ENCODE data around the gene EFNA2. TPM values are rescaled to one million over a fixed set of nuclear protein-coding genes. Genes with fewer than 3 reads are reported as not detected.

Gene EFNA2
- polyA plus RNA-seq, 3 donors, result not detected

GRCh38 chr19:1261798-1262622, 23.7 kb upstream of the EFNA2 start:
- H3K9me3 ChIP-seq (replicated peaks in 1 of 2; ENCODE audit: control insufficient read depth in 1 of 2, insufficient read depth in 1 of 2, low read length in 2 of 2), result no peaks in the 10 kb centered on the region
- H3K9me3 Mint-ChIP-seq, result peaks cover 0 to under 1% (median 0%) of the 10 kb centered on the region in 7 donors
- H3K36me3 Mint-ChIP-seq, result peaks cover 10 to 19% of the 10 kb centered on the region in 2 donors
- peaks cover 12 to 13% of the 10 kb centered on the region in 2 donors for H3K36me3 ChIP-seq (replicated peaks in 1 of 2; ENCODE audit: control insufficient read depth in 1 of 2, insufficient read depth in 2 of 2, low read length in 2 of 2)
- 38% methylated on average over 24 of the region's 28 CpGs for WGBS (ENCODE audit: insufficient coverage)
- H3K79me2 ChIP-seq (ENCODE audit: insufficient read depth, low read length), result peaks cover 24% of the 10 kb centered on the region
- H3K27ac Mint-ChIP-seq, result peak overlapping the region; percentile 88 to 97 (median 94)
- H3K4me3 ChIP-seq (replicated peaks in 1 of 3; ENCODE audit: low read depth in 2 of 3, low read length in 3 of 3), result peak overlapping the region in 2 of 3 experiments; percentile 55 to 93
- intact Hi-C loops (cut with micrococcal nuclease), result no loop called here
- H3K4me1 ChIP-seq (ENCODE audit: control insufficient read depth in 1 of 2, insufficient read depth in 2 of 2, low read length in 2 of 2), result peaks cover 67 to 80% of the 10 kb centered on the region in 2 donors
- peaks cover 37% of the 10 kb centered on the region for H4K20me1 ChIP-seq (ENCODE audit: insufficient read depth, low read length)
- peak in 1 of 3 donors; percentile 15 for DNase-seq
- peaks cover 54% of the 10 kb centered on the region for H3K4me1 Mint-ChIP-seq
- H3K27me3 ChIP-seq (ENCODE audit: control insufficient read depth in 2 of 2, insufficient read depth in 2 of 2, low read length in 2 of 2), result peaks cover 0 to under 1% of the 10 kb centered on the region in 2 donors
- H3K27me3 Mint-ChIP-seq (ENCODE audit: low read depth in 3 of 3), result peaks cover 4 to 13% (median 9%) of the 10 kb centered on the region in 3 donors
- H2AFZ ChIP-seq (ENCODE audit: insufficient read depth, low read depth, low read length, poor library complexity, severe bottlenecking), result peak overlapping the region; percentile 48
- H3K4me2 ChIP-seq (replicated peaks; ENCODE audit: extremely low read depth, low read length, poor library complexity, severe bottlenecking), result peak overlapping the region; percentile 95
- peak overlapping the region; percentile 81 to 89 for H3K4me3 Mint-ChIP-seq
- peak overlapping the region in 1 of 2 donors; percentile 95 for H3K27ac ChIP-seq (ENCODE audit: low read depth in 1 of 2, low read length in 2 of 2)
- TF ChIP-seq CTCF (IDR thresholded peaks at IDR 0.05), result no peak
- H3K9ac ChIP-seq (ENCODE audit: insufficient read depth, low read length, poor library complexity, severe bottlenecking), result peak overlapping the region; percentile 87

- H3K79me2 ChIP-seq (ENCODE audit: insufficient read depth, low read length), result peaks cover 24% of the 10 kb centered on the region
- no peak overlapping the region for H2AFZ ChIP-seq (ENCODE audit: insufficient read depth, low read depth, low read length, poor library complexity, severe bottlenecking)
- peak overlapping the region in 1 of 3 experiments; percentile 93 for H3K4me3 ChIP-seq (replicated peaks in 1 of 3; ENCODE audit: low read depth in 2 of 3, low read length in 3 of 3)
- peak overlapping the region; percentile 87 for H3K9ac ChIP-seq (ENCODE audit: insufficient read depth, low read length, poor library complexity, severe bottlenecking)
- peaks cover 67 to 80% of the 10 kb centered on the region in 2 donors for H3K4me1 ChIP-seq (ENCODE audit: control insufficient read depth in 1 of 2, insufficient read depth in 2 of 2, low read length in 2 of 2)
- H3K27me3 Mint-ChIP-seq (ENCODE audit: low read depth in 3 of 3), result peaks cover 10 to 20% (median 14%) of the 10 kb centered on the region in 3 donors
- peaks cover 37% of the 10 kb centered on the region for H4K20me1 ChIP-seq (ENCODE audit: insufficient read depth, low read length)
- H3K27ac ChIP-seq (ENCODE audit: low read depth in 1 of 2, low read length in 2 of 2), result no peak overlapping the region
- WGBS (ENCODE audit: insufficient coverage), result 26% methylated on average over 13 of the region's 21 CpGs
- H3K4me1 Mint-ChIP-seq, result peaks cover 56% of the 10 kb centered on the region
- H3K4me3 Mint-ChIP-seq, result peak overlapping the region; percentile 15 to 16
- peaks cover 0 to 7% of the 10 kb centered on the region in 2 donors for H3K27me3 ChIP-seq (ENCODE audit: control insufficient read depth in 2 of 2, insufficient read depth in 2 of 2, low read length in 2 of 2)
- intact Hi-C loops (cut with micrococcal nuclease), result no loop called here
- peaks cover 5 to 7% of the 10 kb centered on the region in 2 donors for H3K36me3 ChIP-seq (replicated peaks in 1 of 2; ENCODE audit: control insufficient read depth in 1 of 2, insufficient read depth in 2 of 2, low read length in 2 of 2)
- DNase-seq, result no peak
- no peaks in the 10 kb centered on the region for H3K9me3 ChIP-seq (replicated peaks in 1 of 2; ENCODE audit: control insufficient read depth in 1 of 2, insufficient read depth in 1 of 2, low read length in 2 of 2)
- H3K9me3 Mint-ChIP-seq, result peaks cover 0 to 2% (median 0%) of the 10 kb centered on the region in 7 donors
- H3K27ac Mint-ChIP-seq, result peak overlapping the region in 4 of 7 donors; percentile 11 to 74 (median 38)
- peaks cover 6 to 13% of the 10 kb centered on the region in 2 donors for H3K36me3 Mint-ChIP-seq
- peak overlapping the region; percentile 95 for H3K4me2 ChIP-seq (replicated peaks; ENCODE audit: extremely low read depth, low read length, poor library complexity, severe bottlenecking)
- TF ChIP-seq CTCF (IDR thresholded peaks at IDR 0.05), result no peak
These were observed 23.0 kb upstream of the EFNA2 start for GRCh38 chr19:1262623-1263123.

Data from CD14-positive monocyte (primary cell).